Ovary (tissue), 9 donors: ENCODE measurements around the gene LMOD1. TPM values are rescaled to one million over a fixed set of nuclear protein-coding genes. Genes with fewer than 3 reads are reported as not detected.
A peak's percentile ranks its signal among the peaks of the same experiment; 100 is the strongest.

Experiments
- DNase-seq, 5 donors: peaks; one replicate each; pipeline ENCODE4 v3.0.0-alpha.2; 2019 to 2020
- H3K27ac ChIP-seq, 2 donors: fragments of 200-600 bp; one replicate each; pipeline versions ENCODE4 v1.5.1 to v1.8.0; 2019 to 2022
- H3K27me3 ChIP-seq: fragments of 200-600 bp; one replicate; pipeline ENCODE4 v1.8.0; 2022
- H3K36me3 ChIP-seq: fragments of 200-600 bp; sonication (generic); one replicate; pipeline ENCODE4 v1.5.1; 2019
- H3K4me1 ChIP-seq: one replicate; pipeline ENCODE4 v1.8.1; 2013; ENCODE audit warnings: mild to moderate bottlenecking, moderate library complexity; ENCODE audit not compliant: insufficient read depth
- H3K4me3 ChIP-seq: fragments of 200-600 bp; sonication (generic); one replicate; pipeline ENCODE4 v1.5.1; 2017
- H3K9me3 ChIP-seq, 2 donors: fragments of 200-600 bp in 1 of 2; sonication (generic) in 1 of 2; one replicate each; pipeline versions ENCODE4 v1.5.1 to v1.8.1; 2013 to 2019; ENCODE audit warnings: mild to moderate bottlenecking in 1 of 2, moderate library complexity in 1 of 2
- EP300 ChIP-seq: sonication (generic); formaldehyde crosslinking; IDR thresholded peaks from one replicate; pipeline ENCODE4 v1.6.1; 2017; ENCODE audit warnings: antibody characterized with exemption
- POLR2A ChIP-seq: fragments of 450-650 bp; IDR thresholded peaks from one replicate; pipeline ENCODE4 v1.6.1; 2017; ENCODE audit warnings: antibody characterized with exemption, mild to moderate bottlenecking, moderate library complexity
- WGBS, 3 donors: extraction: QIAGEN DNeasy Blood & Tissue Kit in 1 of 3; methylation state at CpG; one replicate each; pipeline versions ENCODE4 v1.1.5 to v1.1.7; 2013 to 2017; 5-methylcytosine and 5-hydroxymethylcytosine counted together
- intact Hi-C, 4 donors: fragments of 100-400 bp; cut with DNase I; formaldehyde crosslinking; loops; one replicate each; pipeline versions ENCODE4 v1.11.0 to v1.15.1; 2022 to 2023
- polyA plus RNA-seq, 2 donors: library from polyadenylated mRNA; stranded (reverse); fragments of 200-250 nt in 1 of 2; fragments of 350-450 nt in 1 of 2; fragmentation: Illumina TruSeq in 1 of 2; extraction: RNeasy Lipid Tissue Mini Kit (QIAGEN cat#74804) in 1 of 2; gene quantifications; one replicate each; pipeline ENCODE4 v1.2.3, GENCODE V29; 2013 to 2014
- total RNA-seq, 7 donors: library from RNA; depleted of rRNA in 2 of 7; stranded (reverse); fragments of >200 nt in 2 of 7; fragmentation: NEBNext Ultra II Directional in 3 of 7; extraction: Animal tissue kit (Norgen Biotek cat#: 25700) in 3 of 7; gene quantifications; one replicate each; pipeline versions ENCODE4 v1.1.0 to v1.2.4, GENCODE V29; 2016 to 2023
- TF ChIP-seq, protein P1 (sequence below), 3 donors: fragments of 450-650 bp in 2 of 3; fragments of 200-600 bp in 1 of 3; IDR thresholded peaks; one replicate each; pipeline versions ENCODE4 v1.5.1 to v1.8.0; 2016 to 2022; ENCODE audit warnings: antibody characterized with exemption in 3 of 3, mild to moderate bottlenecking in 1 of 3
- donor health status: DM: no; HTN: no; CAD: no; lungs with moderate emphysema.
- donor health status: DM: no; HTN: no; CAD: no.
- donor health status: Bipolar disorder and iron deficiency.
- donor health status: DM: yes; HTN: yes; CAD: no.
- donor health status: DM: no; HTN: no; CAD: no.
- donor health status: DM: yes; HTN: yes; CAD: no.

LMOD1 gene
- total and polyA plus RNA-seq, 9 donors, result 25.6 to 255 (median 92.6) TPM

DNA sequence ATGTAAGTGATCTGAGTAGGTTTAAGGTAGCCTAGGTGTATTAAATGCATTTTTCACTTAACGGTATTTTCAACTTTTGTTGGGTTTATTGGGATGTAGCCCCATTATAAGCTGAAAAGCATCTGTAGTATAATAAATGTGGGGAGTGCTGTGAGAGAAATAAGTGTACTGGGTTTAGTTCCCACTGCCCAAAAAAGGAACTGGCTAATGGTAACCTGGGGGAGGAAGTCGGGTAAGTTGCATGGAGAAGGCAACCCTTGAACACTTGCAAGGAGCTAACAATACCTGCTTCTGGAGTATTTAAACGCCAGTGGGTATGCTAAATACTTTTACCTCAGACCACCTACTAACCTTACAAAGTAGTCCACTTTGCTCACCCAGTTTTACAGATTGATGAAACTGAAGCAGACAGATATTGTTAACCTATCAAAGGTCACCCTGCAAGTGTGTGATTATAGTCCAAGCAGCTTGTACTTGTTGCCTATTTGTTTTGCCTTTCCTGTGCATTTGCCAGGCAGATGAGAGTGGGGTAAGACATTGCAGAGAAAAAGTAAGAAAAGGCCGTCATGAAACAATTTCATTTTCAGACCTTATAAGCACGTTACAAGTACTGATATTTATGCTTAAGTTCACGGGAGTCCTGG lies 65.3 kb downstream of the LMOD1 start:
- Histone ChIP-seq H3K4me1 (peaks cover 14% of the 10 kb centered on the region), H3K27me3 (no peaks in the 10 kb centered on the region), H3K9me3 (no peaks in the 10 kb centered on the region), H3K27ac (no peak overlapping the region), H3K4me3 (no peak overlapping the region), H3K36me3 (no peaks in the 10 kb centered on the region)
- TF ChIP-seq, protein P1, sequence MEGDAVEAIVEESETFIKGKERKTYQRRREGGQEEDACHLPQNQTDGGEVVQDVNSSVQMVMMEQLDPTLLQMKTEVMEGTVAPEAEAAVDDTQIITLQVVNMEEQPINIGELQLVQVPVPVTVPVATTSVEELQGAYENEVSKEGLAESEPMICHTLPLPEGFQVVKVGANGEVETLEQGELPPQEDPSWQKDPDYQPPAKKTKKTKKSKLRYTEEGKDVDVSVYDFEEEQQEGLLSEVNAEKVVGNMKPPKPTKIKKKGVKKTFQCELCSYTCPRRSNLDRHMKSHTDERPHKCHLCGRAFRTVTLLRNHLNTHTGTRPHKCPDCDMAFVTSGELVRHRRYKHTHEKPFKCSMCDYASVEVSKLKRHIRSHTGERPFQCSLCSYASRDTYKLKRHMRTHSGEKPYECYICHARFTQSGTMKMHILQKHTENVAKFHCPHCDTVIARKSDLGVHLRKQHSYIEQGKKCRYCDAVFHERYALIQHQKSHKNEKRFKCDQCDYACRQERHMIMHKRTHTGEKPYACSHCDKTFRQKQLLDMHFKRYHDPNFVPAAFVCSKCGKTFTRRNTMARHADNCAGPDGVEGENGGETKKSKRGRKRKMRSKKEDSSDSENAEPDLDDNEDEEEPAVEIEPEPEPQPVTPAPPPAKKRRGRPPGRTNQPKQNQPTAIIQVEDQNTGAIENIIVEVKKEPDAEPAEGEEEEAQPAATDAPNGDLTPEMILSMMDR (IDR thresholded peaks at IDR 0.05), result no peak
- TF ChIP-seq EP300, result no peak
- no peak for TF ChIP-seq POLR2A
- 44 to 57% (median 47%) methylated on average over 6 of the region's 6 CpGs for WGBS, 3 donors
- intact Hi-C loops, result no loop called here
- no peak for DNase-seq

DNA sequence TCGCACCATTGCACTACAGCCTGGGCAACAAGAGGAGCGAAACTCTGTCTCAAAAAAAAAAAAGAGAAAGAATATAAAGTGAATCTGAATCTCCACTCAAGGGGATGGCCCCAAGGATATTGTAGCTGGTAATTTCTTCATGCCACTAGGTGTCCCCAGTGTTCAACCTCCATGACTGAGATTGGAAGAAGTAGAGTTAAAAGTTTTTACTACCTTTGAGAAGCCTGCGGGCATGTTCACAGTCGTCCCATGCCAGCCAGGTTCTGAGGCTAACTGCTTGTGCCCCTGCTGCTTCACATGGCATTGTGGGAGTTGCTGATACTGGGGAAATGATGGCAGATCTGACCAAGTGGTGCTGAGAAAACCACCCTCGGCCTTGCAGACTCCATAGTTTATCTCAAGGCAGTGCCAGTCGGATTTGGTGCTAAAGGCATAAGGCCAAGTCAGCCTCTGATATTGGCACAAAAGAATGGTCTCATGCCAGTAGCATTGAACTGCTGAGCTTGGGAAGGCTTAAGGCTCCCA lies 68.4 kb downstream of the LMOD1 start:
- no peak for TF ChIP-seq POLR2A
- no peak for TF ChIP-seq EP300
- TF ChIP-seq, protein P1 (IDR thresholded peaks at IDR 0.05), result peak; percentile 50 to 57 (median 56)
- Histone ChIP-seq H3K9me3 (no peaks in the 10 kb centered on the region), H3K27ac (peak overlapping the region in 1 of 2 donors; percentile 63), H3K4me1 (no peaks in the 10 kb centered on the region), H3K27me3 (no peaks in the 10 kb centered on the region), H3K4me3 (no peak overlapping the region), H3K36me3 (no peaks in the 10 kb centered on the region)
- intact Hi-C loops, result loop anchor here in 1 of 4 donors (5.0 kb wide), 1 partner anchor 94 kb away; no protein-coding TSS in a partner anchor
- 36 to 39% (median 37%) methylated on average over 6 of the region's 6 CpGs for WGBS, 3 donors
- peak in 1 of 5 donors; percentile 54 for DNase-seq

DNA sequence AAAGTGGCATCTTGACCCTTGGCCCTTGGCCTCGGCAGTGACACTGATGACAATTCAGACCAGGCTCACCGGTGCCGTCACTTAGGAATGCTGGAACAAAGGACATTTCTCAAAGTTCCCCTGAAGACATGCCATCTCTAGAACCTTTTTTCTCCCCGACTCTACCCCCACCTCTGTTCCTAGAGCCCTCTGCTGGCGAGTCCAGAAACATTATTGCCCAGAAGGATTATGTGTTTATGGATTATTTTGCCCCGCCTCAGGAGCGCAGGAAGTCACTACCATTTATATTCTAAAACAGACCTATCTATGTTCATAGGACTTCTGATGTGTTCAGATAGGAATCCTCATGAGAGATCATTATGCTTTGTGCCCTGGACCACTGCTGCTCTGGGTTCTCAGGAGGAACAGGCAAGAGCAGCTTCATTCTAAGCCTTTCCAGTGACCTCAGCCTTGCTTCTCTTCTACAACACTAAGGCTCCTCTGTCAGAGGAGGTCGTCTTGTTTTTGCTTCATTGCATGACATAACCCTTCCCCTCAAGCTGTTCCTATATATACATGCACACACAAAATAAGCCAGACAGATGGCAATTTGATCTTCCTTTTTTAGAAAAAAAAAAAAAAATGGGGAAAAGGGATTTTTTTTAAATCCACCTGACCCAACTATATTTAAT lies 70.1 kb downstream of the LMOD1 start:
- Histone ChIP-seq H3K9me3 (no peaks in the 10 kb centered on the region), H3K27me3 (no peaks in the 10 kb centered on the region), H3K4me3 (no peak overlapping the region), H3K4me1 (no peaks in the 10 kb centered on the region), H3K27ac (no peak overlapping the region), H3K36me3 (no peaks in the 10 kb centered on the region)
- DNase-seq, result no peak
- WGBS, 3 donors, result 64 to 73% (median 67%) methylated on average over 8 of the region's 8 CpGs
- TF ChIP-seq POLR2A (no peak), EP300 (no peak)
- TF ChIP-seq, protein P1 (IDR thresholded peaks at IDR 0.05), result no peak
- intact Hi-C loops, result loop anchor here in 1 of 4 donors (5.0 kb wide), 1 partner anchor 96 kb away; no protein-coding TSS in a partner anchor

DNA sequence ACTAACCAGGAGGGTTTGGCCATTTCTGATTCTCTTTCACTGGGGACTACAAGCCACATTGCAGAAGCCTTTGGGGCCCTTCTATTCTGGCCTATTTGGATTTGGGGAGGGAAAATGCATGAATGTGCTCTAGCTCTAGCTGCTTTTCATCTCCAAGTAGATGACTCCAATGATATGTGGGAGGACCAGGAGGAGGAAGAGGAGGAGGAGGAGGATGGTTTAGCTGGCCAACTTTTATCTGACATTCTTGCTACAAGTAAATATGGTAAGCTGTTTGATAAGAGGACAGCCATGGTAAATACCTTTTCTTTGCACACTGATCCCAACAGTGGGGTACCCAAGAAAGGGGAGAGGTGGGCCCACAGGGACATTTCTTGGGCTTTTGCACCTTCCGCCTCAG lies 71.7 kb downstream of the LMOD1 start:
- no peak for TF ChIP-seq EP300
- TF ChIP-seq POLR2A, result no peak
- TF ChIP-seq, protein P1 (IDR thresholded peaks at IDR 0.05), result no peak

More for the DNA sequence above, 71.7 kb downstream of the LMOD1 start:
- Histone ChIP-seq H3K36me3 (no peaks in the 10 kb centered on the region), H3K27me3 (no peaks in the 10 kb centered on the region), H3K4me3 (no peak overlapping the region), H3K9me3 (no peaks in the 10 kb centered on the region), H3K4me1 (no peaks in the 10 kb centered on the region), H3K27ac (no peak overlapping the region)
- intact Hi-C loops, result loop anchor here in 1 of 4 donors (5.0 kb wide), 1 partner anchor 98 kb away; no protein-coding TSS in a partner anchor
- no peak for DNase-seq
- 96 to 100% (median 100%) methylated on average over 1 of the region's 1 CpG for WGBS, 3 donors
